ENCODE results near the gene B4GAT1. TPM values are rescaled to one million over a fixed set of nuclear protein-coding genes. Genes with fewer than 3 reads are reported as not detected.

The B4GAT1 gene
- total and polyA plus RNA-seq, 2 of the 13 experiments (the other 11 are each of a cell fraction or from before 2014, with no cell fraction given): 40.4 to 109 TPM

DNA sequence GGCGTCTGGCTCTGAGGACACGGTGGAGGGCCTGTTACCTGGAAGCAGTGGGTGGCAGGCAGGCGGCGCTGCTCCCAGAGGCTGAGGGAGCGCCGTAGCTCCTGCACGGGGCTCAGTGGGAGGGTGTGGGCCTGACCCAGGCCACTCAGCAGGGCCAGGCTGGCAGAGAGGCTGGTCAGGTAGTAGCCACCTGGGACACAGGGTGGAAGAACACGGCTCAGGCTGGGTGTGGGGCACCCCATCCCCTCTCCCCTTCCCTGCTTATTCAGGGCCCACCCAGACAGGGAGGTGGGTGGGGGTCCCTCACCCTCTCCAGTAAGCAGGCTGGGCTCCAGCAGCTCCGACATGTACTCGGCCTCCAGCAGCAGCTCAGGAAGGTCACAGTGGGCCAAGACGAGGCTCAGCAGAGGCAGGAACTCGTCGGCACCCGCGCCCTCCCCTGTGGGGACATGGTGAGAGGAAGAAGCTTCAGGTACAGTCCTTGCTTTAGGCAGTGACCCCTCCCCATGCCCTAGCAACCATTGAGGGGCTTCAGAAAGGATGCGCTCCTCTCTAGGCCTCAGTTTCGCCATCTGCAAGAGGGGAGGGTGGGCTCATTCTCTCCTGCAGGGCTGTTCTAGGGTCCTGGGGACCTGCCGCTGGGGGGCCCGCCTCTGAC is 14.1 kb downstream of the B4GAT1 start:
- H4K20me1 ChIP-seq (ENCODE audit: insufficient read depth, low read length): no peaks in the 10 kb centered on the region
- H3K27ac ChIP-seq (ENCODE audit: extremely low read length, insufficient read depth, low read length): no peak overlapping the region
- H3K36me3 ChIP-seq (replicated peaks in 1 of 2; ENCODE audit: control insufficient read depth in 1 of 2, insufficient read depth in 2 of 2, low read length in 2 of 2): no peaks in the 10 kb centered on the region; a peak in 1 of 5 replicates
- no peak overlapping the region for H2AFZ ChIP-seq (ENCODE audit: low read length)
- no peaks in the 10 kb centered on the region for H3K9me3 ChIP-seq (ENCODE audit: low read length)
- ATAC-seq (no peak), FAIRE-seq (no peak), DNase-seq (ENCODE audit: low spot score) (no peak)
- CTCF ChIA-PET (ENCODE audit: low intra/inter-chr PET ratio, low total read pairs): no interaction called here
- in situ Hi-C loops (cut with HindIII; ENCODE audit: extremely low pct_ligation_motif_present, low pct_unique_long_range_greater_than_20kb) (no loop called here), intact Hi-C loops (cut with micrococcal nuclease; ENCODE audit: unreplicated experiment) (no loop called here)
- POLR2A ChIA-PET: interaction anchor here (3.6 kb wide), 1 partner anchor 21 kb away, joined by 59 read pairs; no protein-coding TSS in a partner anchor
- no peak overlapping the region for H3K4me2 ChIP-seq (ENCODE audit: low read depth, low read length)
- no peak for TF ChIP-seq KLF15 (CRISPR knock-in tag; IDR thresholded peaks at IDR 0.05; ENCODE audit: borderline replicate concordance)
- no peak for TF ChIP-seq YY1 (IDR thresholded peaks at IDR 0.05; ENCODE audit: insufficient read depth, insufficient replicate concordance, low read depth, low read length)
- TF ChIP-seq, protein P1, sequence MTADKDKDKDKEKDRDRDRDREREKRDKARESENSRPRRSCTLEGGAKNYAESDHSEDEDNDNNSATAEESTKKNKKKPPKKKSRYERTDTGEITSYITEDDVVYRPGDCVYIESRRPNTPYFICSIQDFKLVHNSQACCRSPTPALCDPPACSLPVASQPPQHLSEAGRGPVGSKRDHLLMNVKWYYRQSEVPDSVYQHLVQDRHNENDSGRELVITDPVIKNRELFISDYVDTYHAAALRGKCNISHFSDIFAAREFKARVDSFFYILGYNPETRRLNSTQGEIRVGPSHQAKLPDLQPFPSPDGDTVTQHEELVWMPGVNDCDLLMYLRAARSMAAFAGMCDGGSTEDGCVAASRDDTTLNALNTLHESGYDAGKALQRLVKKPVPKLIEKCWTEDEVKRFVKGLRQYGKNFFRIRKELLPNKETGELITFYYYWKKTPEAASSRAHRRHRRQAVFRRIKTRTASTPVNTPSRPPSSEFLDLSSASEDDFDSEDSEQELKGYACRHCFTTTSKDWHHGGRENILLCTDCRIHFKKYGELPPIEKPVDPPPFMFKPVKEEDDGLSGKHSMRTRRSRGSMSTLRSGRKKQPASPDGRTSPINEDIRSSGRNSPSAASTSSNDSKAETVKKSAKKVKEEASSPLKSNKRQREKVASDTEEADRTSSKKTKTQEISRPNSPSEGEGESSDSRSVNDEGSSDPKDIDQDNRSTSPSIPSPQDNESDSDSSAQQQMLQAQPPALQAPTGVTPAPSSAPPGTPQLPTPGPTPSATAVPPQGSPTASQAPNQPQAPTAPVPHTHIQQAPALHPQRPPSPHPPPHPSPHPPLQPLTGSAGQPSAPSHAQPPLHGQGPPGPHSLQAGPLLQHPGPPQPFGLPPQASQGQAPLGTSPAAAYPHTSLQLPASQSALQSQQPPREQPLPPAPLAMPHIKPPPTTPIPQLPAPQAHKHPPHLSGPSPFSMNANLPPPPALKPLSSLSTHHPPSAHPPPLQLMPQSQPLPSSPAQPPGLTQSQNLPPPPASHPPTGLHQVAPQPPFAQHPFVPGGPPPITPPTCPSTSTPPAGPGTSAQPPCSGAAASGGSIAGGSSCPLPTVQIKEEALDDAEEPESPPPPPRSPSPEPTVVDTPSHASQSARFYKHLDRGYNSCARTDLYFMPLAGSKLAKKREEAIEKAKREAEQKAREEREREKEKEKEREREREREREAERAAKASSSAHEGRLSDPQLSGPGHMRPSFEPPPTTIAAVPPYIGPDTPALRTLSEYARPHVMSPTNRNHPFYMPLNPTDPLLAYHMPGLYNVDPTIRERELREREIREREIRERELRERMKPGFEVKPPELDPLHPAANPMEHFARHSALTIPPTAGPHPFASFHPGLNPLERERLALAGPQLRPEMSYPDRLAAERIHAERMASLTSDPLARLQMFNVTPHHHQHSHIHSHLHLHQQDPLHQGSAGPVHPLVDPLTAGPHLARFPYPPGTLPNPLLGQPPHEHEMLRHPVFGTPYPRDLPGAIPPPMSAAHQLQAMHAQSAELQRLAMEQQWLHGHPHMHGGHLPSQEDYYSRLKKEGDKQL (CRISPR knock-in tag; IDR thresholded peaks at IDR 0.05; ENCODE audit: low read depth): no peak
- no peak for TF ChIP-seq YEATS4 (CRISPR knock-in tag; IDR thresholded peaks at IDR 0.05; ENCODE audit: borderline replicate concordance)
- TF ChIP-seq ATF7-NPFF (CRISPR knock-in tag; IDR thresholded peaks at IDR 0.05; ENCODE audit: low read depth): no peak
- TF ChIP-seq TSC22D2 (CRISPR knock-in tag; IDR thresholded peaks at IDR 0.05; ENCODE audit: borderline replicate concordance): no peak
- H3K9ac ChIP-seq (ENCODE audit: insufficient read depth, low read depth, low read length): no peak overlapping the region
- H3K4me1 ChIP-seq (ENCODE audit: insufficient read depth, low read length): peaks cover 38% of the 10 kb centered on the region
- H3K79me2 ChIP-seq (ENCODE audit: insufficient read depth, low read length): no peaks in the 10 kb centered on the region
- no peaks in the 10 kb centered on the region for H3K27me3 ChIP-seq (ENCODE audit: control insufficient read depth in 1 of 2, insufficient read depth in 2 of 2, low read length in 2 of 2)
- no TSS peak for BruUV-seq (replicated peaks)
- 97% methylated on average over 6 of the region's 19 CpGs for WGBS (ENCODE audit: low lambda C conversion rate)
- H3K4me3 ChIP-seq (replicated peaks in 1 of 3; ENCODE audit: insufficient read depth in 1 of 3, low read depth in 2 of 3, low read length in 3 of 3): no peak overlapping the region
